ENCODE data around the gene AP5M1. TPM values are rescaled to one million over a fixed set of nuclear protein-coding genes. Genes with fewer than 3 reads are reported as not detected.
A peak's percentile ranks its signal among the peaks of the same experiment; 100 is the strongest.

AP5M1 gene
- total and polyA plus RNA-seq, 2 of the 4 experiments (the other 2 are of a cell fraction) = 16.1 to 28.3 TPM

GRCh38 chr14:57277062-57277461 lies 8.3 kb downstream of the AP5M1 start:
- Histone ChIP-seq H3K23ac (ENCODE audit: low read depth, low read length) (no peak overlapping the region), H4K5ac (ENCODE audit: low read depth, low read length) (no peak overlapping the region), H4K20me1 (ENCODE audit: insufficient read depth, low read length) (no peaks in the 10 kb centered on the region), H2BK15ac (ENCODE audit: low read depth, low read length) (no peak overlapping the region), H3K27me3 (ENCODE audit: control insufficient read depth, insufficient read depth, low read length) (no peaks in the 10 kb centered on the region), H2BK20ac (ENCODE audit: low read depth, low read length) (no peak overlapping the region), H3K79me1 (ENCODE audit: low read depth in 1 of 2, low read length in 2 of 2) (peaks cover 9 to 12% of the 10 kb centered on the region in 2 experiments; a peak in 3 of 4 replicates), H4K91ac (ENCODE audit: insufficient read depth, low read depth, low read length) (no peak overlapping the region), H3K4me2 (ENCODE audit: low read depth, low read length) (no peak overlapping the region), H3K56ac (ENCODE audit: extremely low read depth, insufficient read depth, low read length) (no peak overlapping the region), H3K36me3 (ENCODE audit: control insufficient read depth, insufficient read depth, low read length) (peaks cover 17% of the 10 kb centered on the region), H3K4ac (ENCODE audit: low read depth, low read length) (no peak overlapping the region), H2AK5ac (ENCODE audit: low read depth, low read length) (no peak overlapping the region), H3K4me3 (ENCODE audit: insufficient read depth, low read depth, low read length) (no peak overlapping the region), H3K9ac (ENCODE audit: low read depth, low read length) (no peak overlapping the region), H3K4me1 (ENCODE audit: control insufficient read depth, insufficient read depth, low read length) (no peaks in the 10 kb centered on the region), H4K8ac (ENCODE audit: low read depth in 2 of 2, low read length in 2 of 2) (no peak overlapping the region), H3K9me3 (ENCODE audit: control insufficient read depth, insufficient read depth, low read length) (no peaks in the 10 kb centered on the region; the same call in 1 of the 2 replicates), H3K27ac (ENCODE audit: insufficient read depth, low read length) (no peak overlapping the region), H3K9me1 (ENCODE audit: insufficient read depth, low read length) (no peaks in the 10 kb centered on the region), H2BK120ac (ENCODE audit: low read depth, low read length) (no peak overlapping the region), H2BK5ac (ENCODE audit: low read depth, low read length, poor library complexity, severe bottlenecking) (no peak overlapping the region), H3K14ac (replicated peaks; ENCODE audit: low read depth, low read length) (no peak overlapping the region), H2AK9ac (replicated peaks; ENCODE audit: low read depth, low read length, poor library complexity) (no peak overlapping the region), H2AFZ (replicated peaks; ENCODE audit: low read length, poor library complexity) (no peak overlapping the region), H3K18ac (ENCODE audit: low read depth, low read length) (no peak overlapping the region)
- ChIA-PET CTCF (no interaction called here), POLR2A (ENCODE audit: unreplicated experiment) (no interaction called here)
- intact Hi-C loops (cut with micrococcal nuclease) (no loop called here), in situ Hi-C loops (cut with MboI; ENCODE audit: low sequenced_read_pairs) (no loop called here), dilution Hi-C loops (cut with HindIII; ENCODE audit: low sequenced_read_pairs, unreplicated experiment) (no loop called here)
- no TSS peak for BruUV-seq (replicated peaks)
- ATAC-seq (ENCODE audit: low read depth) (no peak), DNase-seq (no peak)
- TF ChIP-seq SMC3 (IDR thresholded peaks at IDR 0.05; ENCODE audit: low read depth, low read length) (no peak), RAD21 (IDR thresholded peaks at IDR 0.05; ENCODE audit: low read length) (no peak), MAFK (IDR thresholded peaks at IDR 0.05; ENCODE audit: low read depth, low read length) (peak; percentile 43), MXI1 (IDR thresholded peaks at IDR 0.05; ENCODE audit: borderline replicate concordance, low read depth, low read length) (no peak)
- no CpG with 5 or more reads among the region's 3 CpGs for whole genome bisulfite sequencing, 2 experiments (ENCODE audit: extremely low coverage in 2 of 2, insufficient read length in 1 of 2)
